KOPT-K1 (cell line): ENCODE data around the gene UBXN7.
"Not testable (repeated sequence)": the region's sequence is repeated elsewhere in the genome, so short reads cannot be mapped to it uniquely, and the experiment has no call there.

Experiments used
- H3K27ac ChIP-seq: fragments of 200-600 bp; sonication (generic); 2 replicates; pipeline ENCODE4 v1.5.1; 2016; ENCODE audit warnings: antibody characterized with exemption, mild to moderate bottlenecking, low read depth, low read length; ENCODE audit not compliant: poor library complexity, severe bottlenecking
- H3K36me3 ChIP-seq: fragments of 200-600 bp; sonication (generic); 2 replicates; pipeline ENCODE4 v1.5.1; 2017; ENCODE audit warnings: antibody characterized with exemption, mild to moderate bottlenecking, low read length, moderate library complexity; ENCODE audit not compliant: insufficient read depth
- H3K9me3 ChIP-seq: fragments of 200-600 bp; sonication (generic); 2 replicates; pipeline ENCODE4 v1.5.1; 2017; ENCODE audit warnings: antibody characterized with exemption, low read length, mild to moderate bottlenecking; ENCODE audit not compliant: insufficient read depth, poor library complexity, severe bottlenecking

UBXN7 gene

DNA sequence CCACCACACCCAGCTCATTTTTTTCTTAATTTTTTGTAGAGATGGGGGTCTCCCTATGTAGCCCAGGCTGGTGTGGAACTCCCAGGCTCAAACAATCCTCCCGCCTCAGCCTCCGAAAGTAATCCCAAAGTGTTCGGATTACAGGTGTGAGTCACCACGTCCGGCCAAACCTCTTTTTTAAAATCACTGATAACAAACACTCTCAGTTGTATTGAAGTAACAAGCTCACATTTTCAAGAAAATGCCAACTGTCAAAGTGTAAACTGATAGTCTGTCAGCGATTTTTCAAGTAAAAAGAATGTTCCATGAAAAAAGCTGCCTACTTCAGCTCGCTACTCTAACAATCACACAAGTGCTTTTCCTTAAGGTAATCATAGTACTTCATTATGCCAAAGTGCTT, 33.4 kb downstream of the UBXN7 start:
- Histone ChIP-seq H3K27ac (no peak overlapping the region), H3K36me3 (peaks cover 73% of the 10 kb centered on the region), H3K9me3 (no peaks in the 10 kb centered on the region)

DNA sequence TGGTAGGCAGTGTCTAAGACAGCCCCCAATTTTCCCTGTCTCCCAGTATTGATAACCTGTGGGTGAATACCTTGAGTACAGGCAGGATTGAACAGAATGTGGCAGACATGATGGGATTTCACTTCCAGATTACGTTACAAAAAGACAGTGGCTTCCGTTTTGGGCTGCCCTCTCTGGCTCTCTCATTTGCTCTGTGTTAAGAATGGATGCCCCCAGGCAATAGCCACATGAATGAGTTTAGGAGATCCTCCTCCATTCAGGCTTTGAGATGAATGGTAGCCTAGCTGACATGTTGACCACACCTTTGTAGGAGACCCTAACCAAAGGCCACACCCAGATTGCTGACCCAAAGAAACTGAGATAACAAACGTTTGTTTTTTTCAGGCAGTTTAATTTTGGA, 34.3 kb downstream of the UBXN7 start:
- Histone ChIP-seq H3K27ac (no peak overlapping the region), H3K36me3 (peaks cover 69% of the 10 kb centered on the region), H3K9me3 (no peaks in the 10 kb centered on the region)

DNA sequence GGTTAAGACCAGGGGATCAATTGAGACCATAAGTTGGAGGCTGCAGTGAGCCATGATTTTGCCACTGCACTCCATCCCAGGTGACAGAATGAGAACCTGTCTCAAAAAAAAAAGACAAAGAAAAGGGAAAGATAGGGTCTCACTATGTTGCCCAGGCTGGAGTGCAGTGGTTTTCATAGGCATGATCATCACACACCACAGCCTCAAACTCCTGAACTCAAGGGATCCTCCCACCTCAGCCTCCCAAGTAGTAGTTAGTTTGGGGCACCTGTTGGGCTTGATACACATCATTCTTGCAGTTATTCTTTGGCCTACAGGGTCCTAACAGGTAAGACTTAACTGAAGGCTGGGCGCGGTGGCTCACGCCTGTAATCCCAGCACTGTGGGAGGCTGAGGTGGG, 42.1 kb downstream of the UBXN7 start:
- H3K36me3 ChIP-seq = peaks cover 58% of the 10 kb centered on the region
- peaks cover 16% of the 10 kb centered on the region for H3K9me3 ChIP-seq
- H3K27ac ChIP-seq = no peak overlapping the region

DNA sequence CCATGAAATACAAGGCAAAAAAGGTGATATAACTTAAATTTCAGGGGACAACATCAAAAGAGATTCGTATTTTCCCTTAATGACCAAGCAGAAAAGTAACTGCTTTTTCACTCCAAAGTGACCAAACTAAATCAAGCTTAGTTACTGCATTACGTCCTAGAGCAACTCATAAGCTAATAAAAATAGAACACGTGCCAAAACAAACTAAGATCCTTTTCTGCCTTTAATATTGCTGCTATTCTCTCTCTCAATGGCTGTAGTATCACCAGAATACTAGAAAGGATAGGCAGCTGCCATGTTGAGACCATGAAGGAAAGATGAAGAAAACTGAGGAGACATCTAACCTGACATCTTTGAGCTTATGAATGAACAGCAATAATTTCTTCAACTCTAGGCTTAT, 43.3 kb downstream of the UBXN7 start:
- Histone ChIP-seq H3K36me3 (peaks cover 49% of the 10 kb centered on the region), H3K9me3 (peaks cover 16% of the 10 kb centered on the region), H3K27ac (no peak overlapping the region)

DNA sequence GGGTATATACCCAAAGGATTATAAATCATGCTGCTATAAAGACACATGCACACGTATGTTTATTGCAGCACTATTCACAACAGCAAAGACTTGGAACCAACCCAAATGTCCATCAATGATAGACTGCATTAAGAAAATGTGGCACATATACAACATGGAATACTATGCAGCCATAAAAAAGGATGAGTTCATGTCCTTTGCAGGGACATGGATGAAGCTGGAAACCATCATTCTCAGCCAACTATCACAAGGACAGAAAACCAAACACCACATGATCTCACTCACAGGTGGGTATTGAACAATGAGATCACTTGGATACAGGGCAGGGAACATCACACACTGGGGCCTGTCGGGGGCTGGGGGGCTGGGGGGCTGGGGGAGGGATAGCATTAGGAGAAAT, 44.3 kb downstream of the UBXN7 start:
- H3K27ac ChIP-seq = not testable (repeated sequence)
- Histone ChIP-seq H3K9me3 (peaks cover 16% of the 10 kb centered on the region), H3K36me3 (peaks cover 44% of the 10 kb centered on the region)

GRCh38 chr3:196386797-196387196, 45.4 kb downstream of the UBXN7 start:
- Histone ChIP-seq H3K36me3 (peaks cover 35% of the 10 kb centered on the region), H3K9me3 (peaks cover 16% of the 10 kb centered on the region)
- not testable (repeated sequence) for H3K27ac ChIP-seq

DNA sequence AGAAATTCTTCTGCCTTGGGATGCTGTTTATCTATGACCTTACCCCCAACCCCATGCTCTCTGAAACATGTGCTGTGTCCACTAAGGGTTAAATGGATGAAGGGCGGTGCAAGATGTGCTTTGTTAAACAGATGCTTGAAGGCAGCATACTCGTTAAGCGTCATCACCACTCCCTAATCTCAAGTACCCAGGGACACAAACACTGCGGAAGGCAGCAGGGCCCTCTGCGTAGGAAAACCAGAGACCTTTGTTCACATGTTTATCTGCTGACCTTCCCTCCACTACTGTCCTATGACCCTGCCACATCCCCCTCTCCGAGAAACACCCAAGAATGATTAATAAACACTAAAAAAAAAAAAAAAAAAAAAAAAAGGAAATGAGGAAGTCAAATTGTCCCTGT, 46.2 kb downstream of the UBXN7 start:
- H3K9me3 ChIP-seq = peaks cover 16% of the 10 kb centered on the region
- H3K27ac ChIP-seq = not testable (repeated sequence)
- peaks cover 34% of the 10 kb centered on the region for H3K36me3 ChIP-seq

GRCh38 chr3:196385446-196385845, 46.8 kb downstream of the UBXN7 start:
- H3K9me3 ChIP-seq = peaks cover 19% of the 10 kb centered on the region
- not testable (repeated sequence) for H3K27ac ChIP-seq
- H3K36me3 ChIP-seq = peaks cover 34% of the 10 kb centered on the region

DNA sequence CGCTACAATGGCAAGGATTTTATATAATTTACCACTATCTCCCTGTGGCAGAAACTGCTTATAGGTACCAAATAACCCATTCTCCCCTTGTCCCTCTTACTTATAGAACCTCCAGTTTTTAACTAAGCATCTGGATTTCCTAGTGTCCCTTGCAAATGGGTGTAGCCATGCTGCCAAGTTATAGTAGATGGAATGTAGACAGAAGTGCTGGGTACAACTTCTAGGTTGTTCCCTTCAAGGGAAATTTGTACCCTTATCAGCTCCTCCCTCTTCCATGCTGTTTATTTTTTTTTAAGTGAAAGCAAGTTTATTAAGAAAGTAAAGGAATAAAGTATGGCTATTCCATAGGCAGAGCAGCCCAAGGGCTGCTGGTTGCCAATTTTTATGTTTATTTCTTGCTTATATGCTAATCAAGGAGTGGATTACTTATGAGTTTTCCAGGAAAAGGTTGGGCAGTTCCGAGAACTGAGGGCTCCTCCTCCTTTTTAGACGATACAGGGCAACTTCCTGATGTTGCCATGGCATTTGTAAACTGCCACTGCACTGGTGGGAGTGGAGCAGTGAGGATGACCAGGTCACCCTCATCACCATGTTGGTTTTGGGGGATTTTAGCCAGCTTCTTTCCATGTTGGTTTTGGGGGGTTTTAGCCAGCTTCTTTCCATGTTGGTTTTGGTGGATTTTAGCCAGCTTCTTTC, 53.9 kb downstream of the UBXN7 start:
- Histone ChIP-seq H3K9me3 (peaks cover 17% of the 10 kb centered on the region), H3K27ac (no peak overlapping the region), H3K36me3 (peaks cover 28% of the 10 kb centered on the region)

DNA sequence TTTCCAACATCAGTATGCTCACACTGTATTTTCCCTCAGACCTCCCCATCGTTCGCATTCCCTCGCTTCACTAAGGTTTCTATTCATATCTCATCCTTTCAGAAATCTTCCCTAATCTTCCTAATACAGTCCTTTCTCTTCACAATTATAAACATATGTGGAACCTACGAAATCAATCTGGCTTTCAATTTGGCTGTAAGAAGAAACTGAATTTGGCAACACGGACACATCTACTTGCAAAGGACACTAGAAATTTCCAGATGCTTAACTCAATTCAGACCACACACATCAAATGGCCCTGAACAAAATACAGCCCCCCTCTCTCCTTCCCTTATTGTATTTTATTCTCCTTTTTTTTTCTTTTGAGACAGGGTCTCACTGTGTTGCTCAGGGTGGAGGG, 54.9 kb downstream of the UBXN7 start:
- H3K36me3 ChIP-seq = peaks cover 28% of the 10 kb centered on the region
- no peak overlapping the region for H3K27ac ChIP-seq
- peaks cover 17% of the 10 kb centered on the region for H3K9me3 ChIP-seq

- peaks cover 94% of the 10 kb centered on the region for H3K36me3 ChIP-seq
- H3K27ac ChIP-seq = no peak overlapping the region
- no peaks in the 10 kb centered on the region for H3K9me3 ChIP-seq
These were observed 66.5 kb downstream of the UBXN7 start for GRCh38 chr3:196365736-196366135.

DNA sequence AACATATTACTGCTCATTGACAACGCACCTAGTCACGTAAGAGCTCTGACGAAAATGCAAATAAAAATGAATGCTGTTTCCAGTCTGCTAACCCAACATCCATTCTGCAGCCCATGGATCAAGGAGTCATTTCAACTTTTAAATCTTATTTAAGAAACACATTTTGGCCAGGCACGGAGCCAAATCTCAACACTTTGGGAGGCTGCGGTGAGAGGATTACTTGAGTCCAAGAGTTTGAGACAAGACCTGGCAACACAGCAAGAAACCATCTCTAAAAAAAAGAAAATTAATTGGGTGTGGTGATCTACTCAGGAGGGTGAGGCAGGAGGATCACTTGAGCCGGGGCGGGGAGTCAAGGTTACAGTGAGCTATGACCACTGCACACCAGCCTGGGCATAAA, 71.6 kb downstream of the UBXN7 start:
- no peaks in the 10 kb centered on the region for H3K9me3 ChIP-seq
- peaks cover 97% of the 10 kb centered on the region for H3K36me3 ChIP-seq
- H3K27ac ChIP-seq = no peak overlapping the region

- not testable (repeated sequence) for H3K27ac ChIP-seq, H3K9me3 ChIP-seq
- peaks cover 94% of the 10 kb centered on the region for H3K36me3 ChIP-seq
These were observed 73.7 kb downstream of the UBXN7 start for GRCh38 chr3:196358540-196358939.

DNA sequence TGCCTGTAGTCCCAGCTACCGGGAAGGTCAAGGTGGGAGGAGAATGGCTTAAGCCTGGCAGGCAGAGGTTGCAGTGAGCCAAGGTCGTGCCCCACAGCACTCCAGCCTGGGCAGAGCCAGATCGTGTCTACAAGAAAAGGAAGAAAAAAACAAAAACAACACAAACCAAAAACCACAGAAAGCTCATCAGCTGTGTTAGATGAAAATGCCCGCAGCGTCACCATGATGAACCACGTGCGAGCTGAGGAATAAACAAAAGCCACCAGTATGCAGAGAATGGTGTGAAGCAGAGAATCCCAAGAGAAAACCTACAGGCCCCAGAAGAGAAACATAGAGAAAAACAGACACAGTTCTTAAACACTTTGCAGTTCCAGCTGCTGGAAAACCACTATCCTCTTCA, 74.3 kb downstream of the UBXN7 start:
- no peak overlapping the region for H3K27ac ChIP-seq
- H3K36me3 ChIP-seq = peaks cover 96% of the 10 kb centered on the region
- no peaks in the 10 kb centered on the region for H3K9me3 ChIP-seq

DNA sequence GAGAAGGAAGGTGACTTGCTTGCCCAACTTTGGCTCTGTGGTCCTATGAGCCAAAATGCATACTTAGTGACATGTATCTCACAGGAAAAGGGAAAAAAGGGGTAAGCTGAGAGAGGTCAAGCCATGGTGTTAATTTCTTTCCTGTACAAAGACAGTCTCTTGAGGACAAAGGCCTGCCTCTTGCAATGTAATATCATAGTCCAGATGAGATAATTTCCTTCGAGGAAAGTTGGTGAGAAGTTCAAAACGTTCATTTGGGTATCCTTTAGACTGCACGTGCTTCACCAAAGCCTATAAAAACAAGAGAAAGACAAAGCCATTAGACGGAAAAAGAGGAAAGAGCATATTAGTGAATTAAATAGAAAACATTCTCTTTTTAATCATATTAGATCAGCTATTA, 75.7 kb downstream of the UBXN7 start:
- no peak overlapping the region for H3K27ac ChIP-seq
- H3K36me3 ChIP-seq = peaks cover 92% of the 10 kb centered on the region
- H3K9me3 ChIP-seq = no peaks in the 10 kb centered on the region

GRCh38 chr3:196355668-196356067, 76.6 kb downstream of the UBXN7 start:
- Histone ChIP-seq H3K9me3 (no peaks in the 10 kb centered on the region), H3K36me3 (peaks cover 87% of the 10 kb centered on the region), H3K27ac (no peak overlapping the region)
